B cell (primary cell): Measurements from ENCODE around the gene RPL29. TPM values are rescaled to one million over a fixed set of nuclear protein-coding genes. Genes with fewer than 3 reads are reported as not detected.

Experiments
- ATAC-seq: fragments of 200-7000 bp; cut with Tn5 transposase; one replicate; pipeline ENCODE4 v1.10.0; 2021; ENCODE audit warnings: low read depth, mild to moderate bottlenecking, moderate number of reproducible peaks, moderate library complexity
- CTCF ChIA-PET: fragments of 350-600 bp; sonication (Branson Sonifier 250); formaldehyde crosslinking; loops from one replicate; lab custom pipeline; 2021; ENCODE audit warnings: antibody characterized with exemption, inconsistent platforms; lab: Charles Lee
- POLR2A ChIA-PET: fragments of 350-600 bp; sonication (Branson Sonifier 250); formaldehyde crosslinking; loops from one replicate; lab custom pipeline; 2021; ENCODE audit warnings: antibody characterized with exemption; lab: Charles Lee
- DNase-seq: peaks from one replicate; pipeline ENCODE4 v3.0.0; 2013
- H2AFZ ChIP-seq: 2 replicates; pipeline ENCODE4 v1.6.1; 2012; ENCODE audit warnings: mild to moderate bottlenecking, low read depth, low read length; ENCODE audit not compliant: insufficient read depth, poor library complexity, severe bottlenecking
- H3K27ac ChIP-seq, 2 donors: 1 replicate in 1 of 2; 2 replicates in 1 of 2; pipeline ENCODE4 v1.5.1; 2012 to 2013; ENCODE audit warnings: low read length in 2 of 2, mild to moderate bottlenecking in 2 of 2, moderate library complexity in 1 of 2
- H3K27me3 ChIP-seq, 4 experiments: fragments of 200-600 bp in 1 of 4; sonication (generic) in 1 of 4; replicated peaks in 1 of 4; 1 replicate in 2 of 4; 2 replicates in 2 of 4; pipeline versions ENCODE4 v1.6.1 to v1.7.0; 2013 to 2016; ENCODE audit warnings: low read length in 3 of 4, mild to moderate bottlenecking in 2 of 4, mixed read lengths in 1 of 4, moderate library complexity in 1 of 4; ENCODE audit not compliant: insufficient read depth in 4 of 4, control insufficient read depth in 3 of 4; ENCODE audit errors: control extremely low read depth in 1 of 4
- H3K36me3 ChIP-seq, 2 experiments: replicated peaks in 1 of 2; 1 replicate in 1 of 2; 2 replicates in 1 of 2; pipeline versions ENCODE4 v1.6.1 to v1.7.1; 2013; ENCODE audit warnings: low read length in 1 of 2; ENCODE audit not compliant: insufficient read depth in 2 of 2, control insufficient read depth in 1 of 2; ENCODE audit errors: control extremely low read depth in 1 of 2, extremely low read depth in 1 of 2
- H3K4me1 ChIP-seq, 2 donors: fragments of 200-600 bp in 1 of 2; sonication (generic) in 1 of 2; 1 replicate in 1 of 2; 2 replicates in 1 of 2; pipeline versions ENCODE4 v1.5.1 to v1.6.1; 2013 to 2017; ENCODE audit warnings: low read length in 2 of 2; ENCODE audit not compliant: control insufficient read depth in 2 of 2, insufficient read depth in 2 of 2
- H3K4me2 ChIP-seq: replicated peaks from 2 replicates; pipeline ENCODE3; 2012; ENCODE audit warnings: mild to moderate bottlenecking, low read depth, low read length; ENCODE audit not compliant: poor library complexity, severe bottlenecking
- H3K4me3 ChIP-seq, 5 experiments: fragments of 200-600 bp in 1 of 5; sonication (generic) in 1 of 5; 1 replicate in 3 of 5; 2 replicates in 2 of 5; pipeline versions ENCODE4 v1.5.1 to v1.7.0; 2011 to 2016; ENCODE audit warnings: low read length in 4 of 5, mild to moderate bottlenecking in 4 of 5, low read depth in 2 of 5, control low read depth in 1 of 5, moderate library complexity in 1 of 5; ENCODE audit not compliant: insufficient read depth in 1 of 5; ENCODE audit errors: control extremely low read depth in 1 of 5, extremely low read depth in 1 of 5
- H3K79me2 ChIP-seq: fragments of 200-600 bp; sonication (generic); one replicate; pipeline ENCODE4 v1.6.0; 2016; ENCODE audit warnings: low read length; ENCODE audit not compliant: control insufficient read depth, insufficient read depth
- H3K9ac ChIP-seq: fragments of 200-600 bp; sonication (generic); 2 replicates; pipeline ENCODE4 v1.6.1; 2017; ENCODE audit warnings: mild to moderate bottlenecking, low read length, moderate library complexity
- H3K9me3 ChIP-seq, 3 donors: one replicate each; pipeline versions ENCODE4 v1.6.1 to v1.7.1; 2013; ENCODE audit warnings: low read length in 2 of 3; ENCODE audit not compliant: control insufficient read depth in 2 of 3, insufficient read depth in 1 of 3; ENCODE audit errors: control extremely low read depth in 1 of 3
- H4K20me1 ChIP-seq: 2 replicates; pipeline ENCODE4 v1.6.0; 2012; ENCODE audit warnings: mild to moderate bottlenecking, low read length; ENCODE audit not compliant: insufficient read depth, control insufficient read depth, poor library complexity, severe bottlenecking
- H3K27ac Mint-ChIP-seq: one replicate; pipeline ENCODE4 v1.8.0; 2021; ENCODE audit warnings: mixed read lengths
- H3K27me3 Mint-ChIP-seq: one replicate; pipeline ENCODE4 v1.8.0; 2021; ENCODE audit warnings: mixed read lengths
- H3K4me1 Mint-ChIP-seq: one replicate; pipeline ENCODE4 v1.8.0; 2021; ENCODE audit warnings: mixed read lengths
- H3K4me3 Mint-ChIP-seq: one replicate; pipeline ENCODE4 v1.8.0; 2021; ENCODE audit warnings: mixed read lengths
- H3K9me3 Mint-ChIP-seq: one replicate; pipeline ENCODE4 v1.8.0; 2022; ENCODE audit warnings: mixed read lengths; ENCODE audit not compliant: insufficient read depth
- EZH2 ChIP-seq: IDR thresholded peaks from 2 replicates; pipeline ENCODE4 v1.6.1; 2012; ENCODE audit warnings: borderline replicate concordance, low read depth, mild to moderate bottlenecking, moderate library complexity, low read length; ENCODE audit not compliant: insufficient read depth, poor library complexity, severe bottlenecking
- WGBS: methylation state at CpG from one replicate; pipeline ENCODE4 v1.1.5; 2013; ENCODE audit warnings: missing lambda C conversion rate; ENCODE audit not compliant: insufficient coverage; 5-methylcytosine and 5-hydroxymethylcytosine counted together
- intact Hi-C: fragments of 100-400 bp; cut with micrococcal nuclease; formaldehyde crosslinking; loops from one replicate; pipeline ENCODE4 v1.10.0; 2022
- polyA plus RNA-seq: library from polyadenylated mRNA; depleted of rRNA; stranded (reverse); fragments of >200 nt; gene quantifications from 2 replicates; pipeline ENCODE4 v1.2.3, GENCODE V29; 2012
- total RNA-seq, 2 donors: library from RNA; stranded (reverse); fragments of 120-200 nt in 1 of 2; gene quantifications; 1 replicate in 1 of 2; 2 replicates in 1 of 2; pipeline versions ENCODE4 v1.2.3 to v1.2.4, GENCODE V29; 2013 to 2022
- TF ChIP-seq, protein P1 (sequence below): fragments of 200-600 bp; IDR thresholded peaks from one replicate; pipeline ENCODE4 v1.8.0; 2022; ENCODE audit warnings: antibody characterized with exemption, mild to moderate bottlenecking

The RPL29 gene
- total and polyA plus RNA-seq, 2 donors (not counting 1 experiment from before 2014, with no cell fraction given): 1,552 to 3,787 TPM

DNA sequence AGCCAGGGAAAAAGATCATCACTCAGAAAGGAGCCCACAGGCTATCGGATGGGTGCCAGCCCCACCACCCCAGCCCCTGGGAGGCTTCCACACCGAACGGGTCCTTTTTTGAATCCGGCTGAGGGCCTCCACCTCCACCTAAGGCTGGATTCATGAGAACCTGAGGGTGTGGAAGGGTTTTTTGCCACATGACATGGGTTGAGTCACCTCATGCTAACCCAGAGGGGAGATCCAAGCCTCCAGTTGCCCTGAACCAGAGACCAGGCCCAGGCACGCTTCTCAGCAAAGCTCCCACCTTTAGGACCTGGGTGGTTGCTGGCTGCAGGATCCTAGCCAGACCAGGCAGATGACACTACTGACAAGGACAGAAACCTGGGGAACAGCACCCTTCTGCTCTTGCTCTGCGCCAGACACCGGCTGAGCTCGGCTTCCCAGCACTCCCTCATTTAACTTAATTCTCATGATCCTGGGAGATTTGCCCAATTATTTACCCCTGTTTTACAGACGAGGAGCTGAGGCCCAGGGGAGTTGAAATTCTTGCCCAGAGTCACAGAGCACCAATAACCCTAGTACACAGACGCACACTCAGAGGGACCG, 35.1 kb upstream of the RPL29 start:
- Mint-ChIP-seq H3K9me3 (no peaks in the 10 kb centered on the region), H3K4me3 (no peak overlapping the region), H3K27me3 (peaks cover 4% of the 10 kb centered on the region), H3K27ac (no peak overlapping the region), H3K4me1 (no peaks in the 10 kb centered on the region)
- Histone ChIP-seq H3K4me3 (no peak overlapping the region), H3K9ac (no peak overlapping the region), H3K4me2 (no peak overlapping the region), H3K27me3 (no peaks in the 10 kb centered on the region), H3K9me3 (no peaks in the 10 kb centered on the region), H3K4me1 (peaks cover 0 to 2% of the 10 kb centered on the region in 2 donors), H2AFZ (no peak overlapping the region), H3K27ac (no peak overlapping the region), H4K20me1 (no peaks in the 10 kb centered on the region), H3K79me2 (no peaks in the 10 kb centered on the region), H3K36me3 (no peaks in the 10 kb centered on the region)
- no peak for DNase-seq
- 87% methylated on average over 5 of the region's 11 CpGs for WGBS
- intact Hi-C loops: no loop called here
- POLR2A ChIA-PET: no interaction called here
- no peak for ATAC-seq
- TF ChIP-seq, protein P1, sequence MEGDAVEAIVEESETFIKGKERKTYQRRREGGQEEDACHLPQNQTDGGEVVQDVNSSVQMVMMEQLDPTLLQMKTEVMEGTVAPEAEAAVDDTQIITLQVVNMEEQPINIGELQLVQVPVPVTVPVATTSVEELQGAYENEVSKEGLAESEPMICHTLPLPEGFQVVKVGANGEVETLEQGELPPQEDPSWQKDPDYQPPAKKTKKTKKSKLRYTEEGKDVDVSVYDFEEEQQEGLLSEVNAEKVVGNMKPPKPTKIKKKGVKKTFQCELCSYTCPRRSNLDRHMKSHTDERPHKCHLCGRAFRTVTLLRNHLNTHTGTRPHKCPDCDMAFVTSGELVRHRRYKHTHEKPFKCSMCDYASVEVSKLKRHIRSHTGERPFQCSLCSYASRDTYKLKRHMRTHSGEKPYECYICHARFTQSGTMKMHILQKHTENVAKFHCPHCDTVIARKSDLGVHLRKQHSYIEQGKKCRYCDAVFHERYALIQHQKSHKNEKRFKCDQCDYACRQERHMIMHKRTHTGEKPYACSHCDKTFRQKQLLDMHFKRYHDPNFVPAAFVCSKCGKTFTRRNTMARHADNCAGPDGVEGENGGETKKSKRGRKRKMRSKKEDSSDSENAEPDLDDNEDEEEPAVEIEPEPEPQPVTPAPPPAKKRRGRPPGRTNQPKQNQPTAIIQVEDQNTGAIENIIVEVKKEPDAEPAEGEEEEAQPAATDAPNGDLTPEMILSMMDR: no peak
- no peak for TF ChIP-seq EZH2
- CTCF ChIA-PET: no interaction called here

DNA sequence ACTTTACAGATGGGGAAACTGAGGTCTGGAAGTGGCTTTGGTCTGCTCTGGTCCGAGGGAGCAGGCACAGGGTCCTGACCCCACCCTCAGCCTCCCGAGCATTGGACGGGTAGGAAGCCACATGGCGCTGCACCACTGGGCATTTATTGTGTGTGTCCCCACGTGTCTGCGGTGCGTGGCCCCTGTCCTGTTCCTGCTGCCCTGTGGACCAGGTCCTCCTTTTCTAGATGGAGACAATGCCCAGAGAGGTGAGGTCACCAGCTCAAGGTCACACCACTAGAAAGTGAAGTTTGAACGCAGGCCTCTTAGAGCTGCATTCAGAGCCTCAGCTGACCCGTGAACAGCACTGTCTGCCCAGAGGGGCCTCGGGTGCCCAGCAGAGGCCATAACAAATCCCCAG, 33.8 kb upstream of the RPL29 start:
- H3K9me3 Mint-ChIP-seq: no peaks in the 10 kb centered on the region
- H3K36me3 ChIP-seq: no peaks in the 10 kb centered on the region
- no peak overlapping the region for H3K4me2 ChIP-seq
- no peaks in the 10 kb centered on the region for H3K79me2 ChIP-seq
- no peak for TF ChIP-seq EZH2
- TF ChIP-seq, protein P1: no peak
- H3K4me1 Mint-ChIP-seq: peaks cover 4% of the 10 kb centered on the region
- no peak overlapping the region for H3K27ac Mint-ChIP-seq
- no peaks in the 10 kb centered on the region for H4K20me1 ChIP-seq
- no peak overlapping the region for H3K4me3 Mint-ChIP-seq
- intact Hi-C loops: no loop called here
- H2AFZ ChIP-seq: no peak overlapping the region
- H3K4me3 ChIP-seq: no peak overlapping the region
- H3K9me3 ChIP-seq: no peaks in the 10 kb centered on the region
- peaks cover 4% of the 10 kb centered on the region for H3K27me3 Mint-ChIP-seq
- H3K27ac ChIP-seq: no peak overlapping the region
- WGBS: 88% methylated on average over 10 of the region's 10 CpGs
- H3K9ac ChIP-seq: no peak overlapping the region
- POLR2A ChIA-PET: no interaction called here
- CTCF ChIA-PET: no interaction called here
- DNase-seq (no peak), ATAC-seq (no peak)
- no peaks in the 10 kb centered on the region for H3K4me1 ChIP-seq
- H3K27me3 ChIP-seq: no peaks in the 10 kb centered on the region
